ENCODE results near the gene LITAFD. TPM values are rescaled to one million over a fixed set of nuclear protein-coding genes. Genes with fewer than 3 reads are reported as not detected.

LITAFD gene
- total and polyA plus RNA-seq, 2 experiments from 2014 or later, result not detected

DNA sequence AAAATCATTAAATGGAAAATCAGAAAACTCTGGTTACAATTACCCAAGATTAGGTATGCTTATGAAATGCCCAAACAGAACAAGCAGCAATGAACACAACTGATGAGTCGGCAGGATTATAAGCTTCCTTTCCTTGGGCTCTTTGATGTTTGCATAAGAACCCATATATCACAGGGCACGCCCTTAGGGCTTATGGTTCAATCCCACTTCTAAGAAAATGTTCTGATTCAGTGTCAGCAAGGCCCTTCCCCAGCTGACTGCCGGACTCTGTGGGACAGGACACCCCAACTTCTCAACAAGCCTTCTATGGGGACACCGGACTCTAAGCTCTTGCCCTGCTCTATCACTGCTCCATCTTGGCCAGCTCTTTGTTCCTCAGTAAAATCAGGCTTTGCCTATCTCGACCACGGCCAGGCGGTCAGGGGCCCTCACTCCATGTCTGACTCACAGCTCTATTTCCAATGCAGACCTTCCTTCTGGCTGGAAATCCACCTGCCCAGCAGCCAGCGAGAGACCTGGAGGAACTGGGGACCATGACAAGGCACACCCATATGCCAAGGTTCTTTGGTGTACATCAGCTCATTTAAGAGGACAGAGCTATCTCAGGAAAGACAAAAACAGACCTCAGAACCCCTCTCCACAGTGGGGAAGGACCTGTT, 26.8 kb downstream of the LITAFD start:
- H3K27me3 ChIP-seq (replicated peaks; ENCODE audit: insufficient read depth), result no peaks in the 10 kb centered on the region
- no peaks in the 10 kb centered on the region for H3K9me3 ChIP-seq (ENCODE audit: low read depth)
- peaks cover 10% of the 10 kb centered on the region for H4K20me1 ChIP-seq (ENCODE audit: insufficient read depth)
- 93 to 97% methylated on average over 8 of the region's 8 CpGs for WGBS, 2 experiments (ENCODE audit: low coverage in 1 of 2, low lambda C conversion rate in 2 of 2, missing lambda C conversion rate in 2 of 2)
- H3K4me1 ChIP-seq (ENCODE audit: insufficient read depth), result peaks cover 6% of the 10 kb centered on the region; the same call in 1 of the 2 replicates
- no peak for DNase-seq
- no peak overlapping the region for H3K9ac ChIP-seq
- H3K79me2 ChIP-seq (ENCODE audit: insufficient read depth), result peaks cover 77% of the 10 kb centered on the region
- H3K36me3 ChIP-seq (ENCODE audit: low read depth), result peaks cover 54% of the 10 kb centered on the region
- no peak overlapping the region for H3K27ac ChIP-seq
- H2AFZ ChIP-seq, result no peak overlapping the region
- TF ChIP-seq EZH2 (IDR thresholded peaks at IDR 0.05; ENCODE audit: insufficient read depth, poor library complexity, severe bottlenecking) (no peak), EZH2phosphoT487 (IDR thresholded peaks at IDR 0.05; ENCODE audit: insufficient read depth, low read depth) (no peak)
- no peak overlapping the region for H3K4me2 ChIP-seq (ENCODE audit: unreplicated experiment)
- in situ Hi-C loops (cut with MboI), result no loop called here
- no peak overlapping the region for H3K4me3 ChIP-seq
- no peaks in the 10 kb centered on the region for H3K9me2 ChIP-seq (ENCODE audit: insufficient read depth)
- H3F3A ChIP-seq (ENCODE audit: insufficient read depth), result peaks cover 13% of the 10 kb centered on the region; the same call in 1 of the 2 replicates

DNA sequence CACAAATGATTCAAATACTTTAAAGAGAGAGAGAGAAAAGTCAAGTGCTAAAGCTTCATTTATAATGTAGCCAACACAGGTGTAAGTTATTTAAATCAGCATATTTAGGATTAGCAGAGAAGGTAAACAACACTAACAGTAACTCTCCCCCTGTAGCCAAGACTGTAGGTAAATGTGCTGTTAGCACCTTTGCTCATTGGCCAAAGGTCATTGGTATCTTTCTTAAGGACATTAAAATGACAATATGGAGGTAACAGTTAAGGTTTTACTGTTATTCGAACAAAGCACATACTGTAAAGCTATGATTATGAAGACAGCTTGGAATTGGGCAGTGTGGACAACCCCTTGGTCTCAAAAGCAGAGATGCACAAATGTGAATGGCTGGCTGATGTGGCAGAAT, 28.7 kb downstream of the LITAFD start:
- no peak overlapping the region for H3K4me2 ChIP-seq (ENCODE audit: unreplicated experiment)
- peaks cover 65% of the 10 kb centered on the region for H3K36me3 ChIP-seq (ENCODE audit: low read depth)
- no peak for TF ChIP-seq EZH2 (IDR thresholded peaks at IDR 0.05; ENCODE audit: insufficient read depth, poor library complexity, severe bottlenecking)
- no peak for DNase-seq
- H3K27me3 ChIP-seq (replicated peaks; ENCODE audit: insufficient read depth), result no peaks in the 10 kb centered on the region
- H3K9ac ChIP-seq, result no peak overlapping the region
- in situ Hi-C loops (cut with MboI), result no loop called here
- H3K79me2 ChIP-seq (ENCODE audit: insufficient read depth), result peaks cover 94% of the 10 kb centered on the region
- peaks cover 6% of the 10 kb centered on the region; the same call in 1 of the 2 replicates for H3K4me1 ChIP-seq (ENCODE audit: insufficient read depth)
- H2AFZ ChIP-seq, result no peak overlapping the region
- peaks cover 13% of the 10 kb centered on the region; the same call in 1 of the 2 replicates for H3F3A ChIP-seq (ENCODE audit: insufficient read depth)
- H4K20me1 ChIP-seq (ENCODE audit: insufficient read depth), result peaks cover 12% of the 10 kb centered on the region
- no peaks in the 10 kb centered on the region for H3K9me3 ChIP-seq (ENCODE audit: low read depth)
- WGBS, 2 experiments (ENCODE audit: low coverage in 1 of 2, low lambda C conversion rate in 2 of 2, missing lambda C conversion rate in 2 of 2), result 95 to 100% methylated on average over 1 of the region's 1 CpG
- H3K9me2 ChIP-seq (ENCODE audit: insufficient read depth), result no peaks in the 10 kb centered on the region
- no peak overlapping the region for H3K27ac ChIP-seq
- no peak overlapping the region for H3K4me3 ChIP-seq

DNA sequence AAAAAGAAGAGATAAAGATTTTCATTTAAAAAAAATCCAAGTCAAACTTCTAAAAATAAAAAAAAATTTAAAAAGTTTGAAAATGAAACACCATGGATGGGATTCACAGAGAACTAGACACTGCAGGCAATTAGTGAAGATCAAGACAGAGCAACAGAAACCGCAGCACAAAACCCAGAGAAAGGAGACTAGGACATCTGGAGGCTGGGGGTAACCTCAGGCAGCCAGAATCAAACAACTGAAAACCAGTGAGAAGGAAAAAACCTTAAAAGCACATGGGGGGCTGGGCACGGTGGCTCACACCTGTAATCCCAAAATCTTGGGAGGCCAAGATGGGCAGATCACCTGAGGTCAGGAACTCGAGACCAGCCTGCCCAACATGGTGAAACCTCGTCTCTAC, 30.6 kb downstream of the LITAFD start:
- H3K4me3 ChIP-seq, result no peak overlapping the region
- DNase-seq, result no peak
- H3K27ac ChIP-seq, result no peak overlapping the region
- WGBS, 2 experiments (ENCODE audit: low coverage in 1 of 2, low lambda C conversion rate in 2 of 2, missing lambda C conversion rate in 2 of 2), result 95 to 96% methylated on average over 3 to 4 of the region's 4 CpGs
- peaks cover 98% of the 10 kb centered on the region for H3K79me2 ChIP-seq (ENCODE audit: insufficient read depth)
- H3K36me3 ChIP-seq (ENCODE audit: low read depth), result peaks cover 63% of the 10 kb centered on the region
- H3F3A ChIP-seq (ENCODE audit: insufficient read depth), result peaks cover 8% of the 10 kb centered on the region; the same call in 1 of the 2 replicates
- H3K4me1 ChIP-seq (ENCODE audit: insufficient read depth), result no peaks in the 10 kb centered on the region
- H2AFZ ChIP-seq, result no peak overlapping the region
- H3K4me2 ChIP-seq (ENCODE audit: unreplicated experiment), result no peak overlapping the region
- H3K9me2 ChIP-seq (ENCODE audit: insufficient read depth), result no peaks in the 10 kb centered on the region
- H3K9ac ChIP-seq, result no peak overlapping the region
- peaks cover 10% of the 10 kb centered on the region for H4K20me1 ChIP-seq (ENCODE audit: insufficient read depth)
- H3K9me3 ChIP-seq (ENCODE audit: low read depth), result no peaks in the 10 kb centered on the region
- no peak for TF ChIP-seq EZH2 (IDR thresholded peaks at IDR 0.05; ENCODE audit: insufficient read depth, poor library complexity, severe bottlenecking)
- TF ChIP-seq EZH2phosphoT487 (IDR thresholded peaks at IDR 0.05; ENCODE audit: insufficient read depth, low read depth), result no peak
- no peaks in the 10 kb centered on the region for H3K27me3 ChIP-seq (replicated peaks; ENCODE audit: insufficient read depth)
- in situ Hi-C loops (cut with MboI), result no loop called here

DNA sequence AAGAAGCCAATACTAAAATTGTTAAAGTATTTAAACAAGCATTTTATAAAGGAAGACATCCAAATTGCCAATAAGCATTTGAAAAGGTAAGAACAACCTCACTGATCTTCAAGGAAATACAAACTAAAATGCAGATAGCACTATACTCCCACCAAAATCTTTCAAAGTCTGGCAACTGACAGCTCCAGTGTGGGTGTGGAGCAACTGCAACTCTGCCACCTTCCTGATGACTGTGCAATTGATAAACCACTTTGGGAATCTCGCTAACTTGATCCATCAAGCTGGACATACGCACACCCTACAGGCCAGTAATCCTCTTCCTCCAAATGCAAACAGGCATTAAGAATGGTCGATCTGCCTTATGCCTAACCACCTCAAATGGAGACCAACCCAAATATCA, 31.9 kb downstream of the LITAFD start:
- no peak overlapping the region for H3K9ac ChIP-seq
- no peaks in the 10 kb centered on the region for H3K4me1 ChIP-seq (ENCODE audit: insufficient read depth)
- peaks cover 59% of the 10 kb centered on the region; the same call in 1 of the 2 replicates for H3K36me3 ChIP-seq (ENCODE audit: low read depth)
- no peak overlapping the region for H3K4me3 ChIP-seq
- H2AFZ ChIP-seq, result no peak overlapping the region
- no peak overlapping the region for H3K27ac ChIP-seq
- in situ Hi-C loops (cut with MboI), result no loop called here
- H3K9me3 ChIP-seq (ENCODE audit: low read depth), result no peaks in the 10 kb centered on the region
- no peak for DNase-seq
- TF ChIP-seq EZH2phosphoT487 (IDR thresholded peaks at IDR 0.05; ENCODE audit: insufficient read depth, low read depth) (no peak), EZH2 (IDR thresholded peaks at IDR 0.05; ENCODE audit: insufficient read depth, poor library complexity, severe bottlenecking) (no peak)
- H3K79me2 ChIP-seq (ENCODE audit: insufficient read depth), result peaks cover 98% of the 10 kb centered on the region
- H3F3A ChIP-seq (ENCODE audit: insufficient read depth), result no peaks in the 10 kb centered on the region; the same call in 1 of the 2 replicates
- H4K20me1 ChIP-seq (ENCODE audit: insufficient read depth), result 0 out of 2 replicates have a peak, but pooled peaks cover 4% of the 10 kb centered on the region
- WGBS, 2 experiments (ENCODE audit: low coverage in 1 of 2, low lambda C conversion rate in 2 of 2, missing lambda C conversion rate in 2 of 2), result 97 to 99% methylated on average over 3 of the region's 3 CpGs
- H3K27me3 ChIP-seq (replicated peaks; ENCODE audit: insufficient read depth), result no peaks in the 10 kb centered on the region
- H3K9me2 ChIP-seq (ENCODE audit: insufficient read depth), result no peaks in the 10 kb centered on the region
- no peak overlapping the region for H3K4me2 ChIP-seq (ENCODE audit: unreplicated experiment)

All from GM23248 (cell line).